GM12875 (cell line): ENCODE results near the gene FGF19.

Source experiments
- H3K4me3 ChIP-seq: one replicate; pipeline ENCODE4 v1.5.1; 2011; ENCODE audit warnings: low read depth, low read length, control low read depth
- TF ChIP-seq, protein P1 (sequence below): IDR thresholded peaks from 2 replicates; pipeline ENCODE4 v1.5.1; 2011; ENCODE audit warnings: low read depth, mild to moderate bottlenecking, control low read depth, inconsistent platforms, low read length, moderate library complexity, borderline replicate concordance; ENCODE audit not compliant: insufficient read depth

FGF19 gene

GRCh38 chr11:69746140-69746539 lies 42.3 kb upstream of the FGF19 start:
- no peak overlapping the region for H3K4me3 ChIP-seq
- TF ChIP-seq, protein P1, sequence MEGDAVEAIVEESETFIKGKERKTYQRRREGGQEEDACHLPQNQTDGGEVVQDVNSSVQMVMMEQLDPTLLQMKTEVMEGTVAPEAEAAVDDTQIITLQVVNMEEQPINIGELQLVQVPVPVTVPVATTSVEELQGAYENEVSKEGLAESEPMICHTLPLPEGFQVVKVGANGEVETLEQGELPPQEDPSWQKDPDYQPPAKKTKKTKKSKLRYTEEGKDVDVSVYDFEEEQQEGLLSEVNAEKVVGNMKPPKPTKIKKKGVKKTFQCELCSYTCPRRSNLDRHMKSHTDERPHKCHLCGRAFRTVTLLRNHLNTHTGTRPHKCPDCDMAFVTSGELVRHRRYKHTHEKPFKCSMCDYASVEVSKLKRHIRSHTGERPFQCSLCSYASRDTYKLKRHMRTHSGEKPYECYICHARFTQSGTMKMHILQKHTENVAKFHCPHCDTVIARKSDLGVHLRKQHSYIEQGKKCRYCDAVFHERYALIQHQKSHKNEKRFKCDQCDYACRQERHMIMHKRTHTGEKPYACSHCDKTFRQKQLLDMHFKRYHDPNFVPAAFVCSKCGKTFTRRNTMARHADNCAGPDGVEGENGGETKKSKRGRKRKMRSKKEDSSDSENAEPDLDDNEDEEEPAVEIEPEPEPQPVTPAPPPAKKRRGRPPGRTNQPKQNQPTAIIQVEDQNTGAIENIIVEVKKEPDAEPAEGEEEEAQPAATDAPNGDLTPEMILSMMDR = no peak

- TF ChIP-seq, protein P1 = no peak
These were observed 41.4 kb upstream of the FGF19 start for GRCh38 chr11:69745201-69745600.

GRCh38 chr11:69744435-69744834 lies 40.6 kb upstream of the FGF19 start:
- TF ChIP-seq, protein P1 = no peak

More at GRCh38 chr11:69745201-69745600, 41.4 kb upstream of the FGF19 start:
- no peak overlapping the region for H3K4me3 ChIP-seq

DNA sequence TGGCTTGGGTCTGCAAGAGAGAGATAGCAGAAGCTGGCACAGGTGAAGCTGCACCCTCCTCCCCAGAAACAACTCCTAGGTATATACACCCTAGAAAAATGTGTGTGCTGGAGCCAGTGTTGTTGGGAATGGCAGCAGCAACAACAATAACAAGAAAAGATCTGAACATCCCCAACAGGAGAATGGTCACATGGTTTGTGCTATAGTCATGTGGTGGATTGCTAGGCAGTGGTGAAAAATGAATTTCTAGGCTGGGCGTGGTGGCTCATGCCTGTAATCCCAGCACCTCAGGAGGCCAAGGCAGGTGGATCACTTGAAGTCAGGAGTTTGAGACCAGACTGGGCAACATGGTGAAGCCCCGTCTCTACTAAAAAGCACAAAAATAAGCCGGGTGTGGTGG lies 31.0 kb upstream of the FGF19 start:
- TF ChIP-seq, protein P1 = no peak
- no peak overlapping the region for H3K4me3 ChIP-seq

More at GRCh38 chr11:69744435-69744834, 40.6 kb upstream of the FGF19 start:
- H3K4me3 ChIP-seq = no peak overlapping the region

GRCh38 chr11:69734367-69734766 lies 30.5 kb upstream of the FGF19 start:
- TF ChIP-seq, protein P1 = no peak
- no peak overlapping the region for H3K4me3 ChIP-seq

DNA sequence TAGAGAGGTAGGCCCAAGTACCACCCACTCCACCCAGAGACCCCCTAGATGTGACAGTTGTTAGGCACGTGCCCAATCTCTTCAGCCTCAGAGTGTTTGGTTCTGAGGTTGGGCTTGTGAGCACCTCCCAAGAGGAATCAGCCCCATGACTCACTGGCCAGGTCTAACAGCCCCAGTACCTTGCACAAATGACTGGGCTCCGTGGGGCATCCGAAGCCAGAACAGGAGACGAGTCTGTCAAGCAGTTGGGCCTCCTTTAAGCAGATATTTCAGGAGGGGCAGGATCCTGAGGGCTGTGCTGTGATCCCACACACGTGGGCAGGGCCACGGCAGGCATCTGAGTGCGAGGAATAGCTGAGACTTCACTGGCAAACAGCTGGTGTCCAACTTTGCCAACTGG lies 29.1 kb upstream of the FGF19 start:
- TF ChIP-seq, protein P1 = no peak

GRCh38 chr11:69731110-69731509 lies 27.3 kb upstream of the FGF19 start:
- no peak overlapping the region for H3K4me3 ChIP-seq
- TF ChIP-seq, protein P1 = no peak

More for the DNA sequence above, 29.1 kb upstream of the FGF19 start:
- no peak overlapping the region for H3K4me3 ChIP-seq
